ENCODE data around the gene TLL1. TPM values are rescaled to one million over a fixed set of nuclear protein-coding genes. Genes with fewer than 3 reads are reported as not detected.

The TLL1 gene
- total and polyA plus RNA-seq, 2 experiments from 2014 or later = 0.18 to 2.4 TPM

DNA sequence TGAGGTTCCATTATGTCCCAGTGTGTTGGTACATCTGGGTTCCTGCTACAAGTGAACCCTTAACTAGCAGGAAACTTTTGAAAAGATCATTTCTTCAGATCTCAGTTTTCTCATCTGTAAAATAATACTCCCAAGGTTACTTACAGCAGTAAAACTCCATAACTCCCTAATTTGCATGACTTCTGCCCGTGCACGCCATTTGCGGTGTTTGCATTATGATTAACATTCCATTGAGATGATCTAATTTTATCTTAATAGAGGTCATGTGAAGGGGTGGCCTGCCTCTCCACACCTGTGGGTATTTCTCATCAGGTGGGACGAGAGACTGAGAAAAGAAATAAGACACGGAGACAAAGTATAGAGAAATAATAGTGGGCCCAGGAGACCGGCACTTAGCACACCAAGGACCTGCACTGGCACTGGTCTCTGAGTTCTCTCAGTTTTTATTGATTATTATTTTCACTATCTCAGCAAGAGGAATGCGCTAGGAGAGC is 219.8 kb downstream of the TLL1 start:
- Mint-ChIP-seq H3K36me3 (ENCODE audit: low read depth) (no peaks in the 10 kb centered on the region), H3K4me3 (no peak overlapping the region)

More for the DNA sequence above, 219.8 kb downstream of the TLL1 start:
- Mint-ChIP-seq H3K27ac (no peak overlapping the region), H3K4me1 (peaks cover 12% of the 10 kb centered on the region), H3K9me3 (no peaks in the 10 kb centered on the region), H3K27me3 (ENCODE audit: insufficient read depth, low read depth, poor library complexity) (no peaks in the 10 kb centered on the region)
- H3K4me3 ChIP-seq = no peak overlapping the region
- peaks cover 5% of the 10 kb centered on the region; the same call in 1 of the 2 replicates for H3K9me2 ChIP-seq (ENCODE audit: insufficient read depth)
- TF ChIP-seq JUNB (IDR thresholded peaks at IDR 0.05; ENCODE audit: unreplicated experiment) (no peak), EZH2 (IDR thresholded peaks at IDR 0.05; ENCODE audit: low read depth, unreplicated experiment) (no peak), ZNF331 (CRISPR knock-in tag; IDR thresholded peaks at IDR 0.05; ENCODE audit: low read depth) (no peak), POLR2AphosphoS5 (IDR thresholded peaks at IDR 0.05; ENCODE audit: low read depth) (no peak), CREB1 (CRISPR knock-in tag; IDR thresholded peaks at IDR 0.05; ENCODE audit: low read depth) (no peak), NANOG (IDR thresholded peaks at IDR 0.05; ENCODE audit: borderline replicate concordance) (no peak), EZH2phosphoT487 (IDR thresholded peaks at IDR 0.05; ENCODE audit: unreplicated experiment) (no peak), STAT1 (IDR thresholded peaks at IDR 0.05; ENCODE audit: unreplicated experiment) (no peak), ZNF114 (CRISPR knock-in tag; IDR thresholded peaks at IDR 0.05) (no peak)
- TF ChIP-seq, protein P1, sequence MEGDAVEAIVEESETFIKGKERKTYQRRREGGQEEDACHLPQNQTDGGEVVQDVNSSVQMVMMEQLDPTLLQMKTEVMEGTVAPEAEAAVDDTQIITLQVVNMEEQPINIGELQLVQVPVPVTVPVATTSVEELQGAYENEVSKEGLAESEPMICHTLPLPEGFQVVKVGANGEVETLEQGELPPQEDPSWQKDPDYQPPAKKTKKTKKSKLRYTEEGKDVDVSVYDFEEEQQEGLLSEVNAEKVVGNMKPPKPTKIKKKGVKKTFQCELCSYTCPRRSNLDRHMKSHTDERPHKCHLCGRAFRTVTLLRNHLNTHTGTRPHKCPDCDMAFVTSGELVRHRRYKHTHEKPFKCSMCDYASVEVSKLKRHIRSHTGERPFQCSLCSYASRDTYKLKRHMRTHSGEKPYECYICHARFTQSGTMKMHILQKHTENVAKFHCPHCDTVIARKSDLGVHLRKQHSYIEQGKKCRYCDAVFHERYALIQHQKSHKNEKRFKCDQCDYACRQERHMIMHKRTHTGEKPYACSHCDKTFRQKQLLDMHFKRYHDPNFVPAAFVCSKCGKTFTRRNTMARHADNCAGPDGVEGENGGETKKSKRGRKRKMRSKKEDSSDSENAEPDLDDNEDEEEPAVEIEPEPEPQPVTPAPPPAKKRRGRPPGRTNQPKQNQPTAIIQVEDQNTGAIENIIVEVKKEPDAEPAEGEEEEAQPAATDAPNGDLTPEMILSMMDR (conservative IDR thresholded peaks at IDR 0.05; ENCODE audit: low read depth in 2 of 2) = no peak
- TF ChIP-seq, protein P2, sequence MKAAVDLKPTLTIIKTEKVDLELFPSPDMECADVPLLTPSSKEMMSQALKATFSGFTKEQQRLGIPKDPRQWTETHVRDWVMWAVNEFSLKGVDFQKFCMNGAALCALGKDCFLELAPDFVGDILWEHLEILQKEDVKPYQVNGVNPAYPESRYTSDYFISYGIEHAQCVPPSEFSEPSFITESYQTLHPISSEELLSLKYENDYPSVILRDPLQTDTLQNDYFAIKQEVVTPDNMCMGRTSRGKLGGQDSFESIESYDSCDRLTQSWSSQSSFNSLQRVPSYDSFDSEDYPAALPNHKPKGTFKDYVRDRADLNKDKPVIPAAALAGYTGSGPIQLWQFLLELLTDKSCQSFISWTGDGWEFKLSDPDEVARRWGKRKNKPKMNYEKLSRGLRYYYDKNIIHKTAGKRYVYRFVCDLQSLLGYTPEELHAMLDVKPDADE (IDR thresholded peaks at IDR 0.05) = no peak
- TF ChIP-seq, protein P3, sequence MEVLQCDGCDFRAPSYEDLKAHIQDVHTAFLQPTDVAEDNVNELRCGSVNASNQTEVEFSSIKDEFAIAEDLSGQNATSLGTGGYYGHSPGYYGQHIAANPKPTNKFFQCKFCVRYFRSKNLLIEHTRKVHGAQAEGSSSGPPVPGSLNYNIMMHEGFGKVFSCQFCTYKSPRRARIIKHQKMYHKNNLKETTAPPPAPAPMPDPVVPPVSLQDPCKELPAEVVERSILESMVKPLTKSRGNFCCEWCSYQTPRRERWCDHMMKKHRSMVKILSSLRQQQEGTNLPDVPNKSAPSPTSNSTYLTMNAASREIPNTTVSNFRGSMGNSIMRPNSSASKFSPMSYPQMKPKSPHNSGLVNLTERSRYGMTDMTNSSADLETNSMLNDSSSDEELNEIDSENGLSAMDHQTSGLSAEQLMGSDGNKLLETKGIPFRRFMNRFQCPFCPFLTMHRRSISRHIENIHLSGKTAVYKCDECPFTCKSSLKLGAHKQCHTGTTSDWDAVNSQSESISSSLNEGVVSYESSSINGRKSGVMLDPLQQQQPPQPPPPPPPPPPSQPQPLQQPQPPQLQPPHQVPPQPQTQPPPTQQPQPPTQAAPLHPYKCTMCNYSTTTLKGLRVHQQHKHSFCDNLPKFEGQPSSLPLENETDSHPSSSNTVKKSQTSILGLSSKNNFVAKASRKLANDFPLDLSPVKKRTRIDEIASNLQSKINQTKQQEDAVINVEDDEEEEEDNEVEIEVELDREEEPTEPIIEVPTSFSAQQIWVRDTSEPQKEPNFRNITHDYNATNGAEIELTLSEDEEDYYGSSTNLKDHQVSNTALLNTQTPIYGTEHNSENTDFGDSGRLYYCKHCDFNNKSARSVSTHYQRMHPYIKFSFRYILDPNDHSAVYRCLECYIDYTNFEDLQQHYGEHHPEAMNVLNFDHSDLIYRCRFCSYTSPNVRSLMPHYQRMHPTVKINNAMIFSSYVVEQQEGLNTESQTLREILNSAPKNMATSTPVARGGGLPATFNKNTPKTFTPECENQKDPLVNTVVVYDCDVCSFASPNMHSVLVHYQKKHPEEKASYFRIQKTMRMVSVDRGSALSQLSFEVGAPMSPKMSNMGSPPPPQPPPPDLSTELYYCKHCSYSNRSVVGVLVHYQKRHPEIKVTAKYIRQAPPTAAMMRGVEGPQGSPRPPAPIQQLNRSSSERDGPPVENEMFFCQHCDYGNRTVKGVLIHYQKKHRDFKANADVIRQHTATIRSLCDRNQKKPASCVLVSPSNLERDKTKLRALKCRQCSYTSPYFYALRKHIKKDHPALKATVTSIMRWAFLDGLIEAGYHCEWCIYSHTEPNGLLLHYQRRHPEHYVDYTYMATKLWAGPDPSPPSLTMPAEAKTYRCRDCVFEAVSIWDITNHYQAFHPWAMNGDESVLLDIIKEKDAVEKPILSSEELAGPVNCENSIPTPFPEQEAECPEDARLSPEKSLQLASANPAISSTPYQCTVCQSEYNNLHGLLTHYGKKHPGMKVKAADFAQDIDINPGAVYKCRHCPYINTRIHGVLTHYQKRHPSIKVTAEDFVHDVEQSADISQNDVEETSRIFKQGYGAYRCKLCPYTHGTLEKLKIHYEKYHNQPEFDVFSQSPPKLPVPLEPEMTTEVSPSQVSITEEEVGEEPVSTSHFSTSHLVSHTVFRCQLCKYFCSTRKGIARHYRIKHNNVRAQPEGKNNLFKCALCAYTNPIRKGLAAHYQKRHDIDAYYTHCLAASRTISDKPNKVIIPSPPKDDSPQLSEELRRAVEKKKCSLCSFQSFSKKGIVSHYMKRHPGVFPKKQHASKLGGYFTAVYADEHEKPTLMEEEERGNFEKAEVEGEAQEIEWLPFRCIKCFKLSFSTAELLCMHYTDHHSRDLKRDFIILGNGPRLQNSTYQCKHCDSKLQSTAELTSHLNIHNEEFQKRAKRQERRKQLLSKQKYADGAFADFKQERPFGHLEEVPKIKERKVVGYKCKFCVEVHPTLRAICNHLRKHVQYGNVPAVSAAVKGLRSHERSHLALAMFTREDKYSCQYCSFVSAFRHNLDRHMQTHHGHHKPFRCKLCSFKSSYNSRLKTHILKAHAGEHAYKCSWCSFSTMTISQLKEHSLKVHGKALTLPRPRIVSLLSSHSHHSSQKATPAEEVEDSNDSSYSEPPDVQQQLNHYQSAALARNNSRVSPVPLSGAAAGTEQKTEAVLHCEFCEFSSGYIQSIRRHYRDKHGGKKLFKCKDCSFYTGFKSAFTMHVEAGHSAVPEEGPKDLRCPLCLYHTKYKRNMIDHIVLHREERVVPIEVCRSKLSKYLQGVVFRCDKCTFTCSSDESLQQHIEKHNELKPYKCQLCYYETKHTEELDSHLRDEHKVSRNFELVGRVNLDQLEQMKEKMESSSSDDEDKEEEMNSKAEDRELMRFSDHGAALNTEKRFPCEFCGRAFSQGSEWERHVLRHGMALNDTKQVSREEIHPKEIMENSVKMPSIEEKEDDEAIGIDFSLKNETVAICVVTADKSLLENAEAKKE (CRISPR knock-in tag; IDR thresholded peaks at IDR 0.05) = no peak
- TF ChIP-seq, protein P4, sequence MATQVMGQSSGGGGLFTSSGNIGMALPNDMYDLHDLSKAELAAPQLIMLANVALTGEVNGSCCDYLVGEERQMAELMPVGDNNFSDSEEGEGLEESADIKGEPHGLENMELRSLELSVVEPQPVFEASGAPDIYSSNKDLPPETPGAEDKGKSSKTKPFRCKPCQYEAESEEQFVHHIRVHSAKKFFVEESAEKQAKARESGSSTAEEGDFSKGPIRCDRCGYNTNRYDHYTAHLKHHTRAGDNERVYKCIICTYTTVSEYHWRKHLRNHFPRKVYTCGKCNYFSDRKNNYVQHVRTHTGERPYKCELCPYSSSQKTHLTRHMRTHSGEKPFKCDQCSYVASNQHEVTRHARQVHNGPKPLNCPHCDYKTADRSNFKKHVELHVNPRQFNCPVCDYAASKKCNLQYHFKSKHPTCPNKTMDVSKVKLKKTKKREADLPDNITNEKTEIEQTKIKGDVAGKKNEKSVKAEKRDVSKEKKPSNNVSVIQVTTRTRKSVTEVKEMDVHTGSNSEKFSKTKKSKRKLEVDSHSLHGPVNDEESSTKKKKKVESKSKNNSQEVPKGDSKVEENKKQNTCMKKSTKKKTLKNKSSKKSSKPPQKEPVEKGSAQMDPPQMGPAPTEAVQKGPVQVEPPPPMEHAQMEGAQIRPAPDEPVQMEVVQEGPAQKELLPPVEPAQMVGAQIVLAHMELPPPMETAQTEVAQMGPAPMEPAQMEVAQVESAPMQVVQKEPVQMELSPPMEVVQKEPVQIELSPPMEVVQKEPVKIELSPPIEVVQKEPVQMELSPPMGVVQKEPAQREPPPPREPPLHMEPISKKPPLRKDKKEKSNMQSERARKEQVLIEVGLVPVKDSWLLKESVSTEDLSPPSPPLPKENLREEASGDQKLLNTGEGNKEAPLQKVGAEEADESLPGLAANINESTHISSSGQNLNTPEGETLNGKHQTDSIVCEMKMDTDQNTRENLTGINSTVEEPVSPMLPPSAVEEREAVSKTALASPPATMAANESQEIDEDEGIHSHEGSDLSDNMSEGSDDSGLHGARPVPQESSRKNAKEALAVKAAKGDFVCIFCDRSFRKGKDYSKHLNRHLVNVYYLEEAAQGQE (IDR thresholded peaks at IDR 0.05; ENCODE audit: unreplicated experiment) = no peak
- no peaks in the 10 kb centered on the region for H3K36me3 ChIP-seq (ENCODE audit: insufficient read depth)
- no peaks in the 10 kb centered on the region for H3K79me2 ChIP-seq (replicated peaks; ENCODE audit: insufficient read depth)
- ATAC-seq (no peak), DNase-seq (ENCODE audit: low spot score) (no peak)
- no peak overlapping the region for H3K27ac ChIP-seq (ENCODE audit: low read depth)
- H4K20me1 ChIP-seq (replicated peaks; ENCODE audit: insufficient read depth) = no peaks in the 10 kb centered on the region
- no peaks in the 10 kb centered on the region for H3F3A ChIP-seq (replicated peaks; ENCODE audit: low read depth)
- H2AFZ ChIP-seq = no peak overlapping the region
- no peaks in the 10 kb centered on the region for H3K4me1 ChIP-seq (ENCODE audit: insufficient read depth)
- no peaks in the 10 kb centered on the region for H3K27me3 ChIP-seq (ENCODE audit: insufficient read depth)
- H3K4me2 ChIP-seq = no peak overlapping the region

All from GM23338 (cell line).